GM12872 (cell line): ENCODE data around the gene UVRAG.

Experiments used
- CTCF ChIP-seq: IDR thresholded peaks from 3 replicates; pipeline ENCODE4 v1.5.1; 2011; ENCODE audit warnings: low read depth, mild to moderate bottlenecking, low read length, moderate library complexity; ENCODE audit not compliant: insufficient read depth

Gene UVRAG

GRCh38 chr11:75907906-75908527 is 93.0 kb downstream of the UVRAG start:
- TF ChIP-seq CTCF: no peak

- no peak for TF ChIP-seq CTCF
Measured at GRCh38 chr11:75910426-75911145, 95.6 kb downstream of the UVRAG start.

- no peak for TF ChIP-seq CTCF
Measured at GRCh38 chr11:75911459-75911858, 96.4 kb downstream of the UVRAG start.

GRCh38 chr11:75913984-75914383 is 99.0 kb downstream of the UVRAG start:
- no peak for TF ChIP-seq CTCF

GRCh38 chr11:75916882-75917281 is 101.9 kb downstream of the UVRAG start:
- TF ChIP-seq CTCF: no peak

- TF ChIP-seq CTCF: no peak
Measured at GRCh38 chr11:75918331-75918730, 103.3 kb downstream of the UVRAG start.

GRCh38 chr11:75919525-75919924 is 104.5 kb downstream of the UVRAG start:
- TF ChIP-seq CTCF: no peak
